ENCODE results near the gene RBM17. TPM values are rescaled to one million over a fixed set of nuclear protein-coding genes. Genes with fewer than 3 reads are reported as not detected.

RBM17 gene
- total and polyA plus RNA-seq, 4 donors = 65.5 to 103 (median 80.6) TPM

DNA sequence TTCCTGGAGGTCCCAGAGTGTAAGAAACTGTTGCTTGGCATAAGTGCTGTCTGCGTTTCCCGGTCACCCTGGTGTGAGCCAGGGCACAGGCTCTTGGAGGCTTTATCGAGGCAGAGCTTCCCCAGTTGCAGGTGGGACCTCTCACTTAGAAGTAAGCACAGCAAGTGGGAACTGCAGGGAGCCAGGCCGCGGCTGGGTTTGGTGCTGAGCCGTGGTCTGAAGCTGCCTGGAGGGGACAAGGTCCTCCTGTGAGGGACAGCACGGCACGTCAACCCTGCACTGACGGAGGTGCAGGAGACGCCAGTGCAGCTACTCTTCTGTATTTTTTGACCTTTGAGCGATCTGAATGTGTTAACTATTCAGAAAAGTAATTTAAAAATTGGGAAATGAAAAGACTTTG lies 58.1 kb downstream of the RBM17 start:
- DNase-seq (no peak), ATAC-seq (ENCODE audit: insufficient read depth, low FRiP score) (no peak)
- no peak for TF ChIP-seq CTCF (IDR thresholded peaks at IDR 0.05; ENCODE audit: control extremely low read depth, extremely low read depth)
- 84 to 86% methylated on average over 11 of the region's 11 CpGs for WGBS, 2 donors
- Histone ChIP-seq H3K4me3 (no peak overlapping the region), H3K4me1 (ENCODE audit: control insufficient read depth in 5 of 5, insufficient read depth in 5 of 5, low read length in 5 of 5) (peaks cover 0 to 22% (median 0%) of the 10 kb centered on the region in 5 donors), H3K27ac (ENCODE audit: low read depth in 1 of 2, low read length in 1 of 2) (no peak overlapping the region), H3K36me3 (ENCODE audit: control insufficient read depth in 4 of 4, insufficient read depth in 4 of 4, low read length in 4 of 4) (no peaks in the 10 kb centered on the region), H3K9ac (ENCODE audit: insufficient read depth in 1 of 2, low read length in 2 of 2) (no peak overlapping the region), H3K9me3 (ENCODE audit: control insufficient read depth in 4 of 4, insufficient read depth in 3 of 4, low read length in 3 of 4) (no peaks in the 10 kb centered on the region), H3K27me3 (ENCODE audit: control insufficient read depth in 3 of 3, insufficient read depth in 3 of 3, low read length in 2 of 3) (no peaks in the 10 kb centered on the region)

DNA sequence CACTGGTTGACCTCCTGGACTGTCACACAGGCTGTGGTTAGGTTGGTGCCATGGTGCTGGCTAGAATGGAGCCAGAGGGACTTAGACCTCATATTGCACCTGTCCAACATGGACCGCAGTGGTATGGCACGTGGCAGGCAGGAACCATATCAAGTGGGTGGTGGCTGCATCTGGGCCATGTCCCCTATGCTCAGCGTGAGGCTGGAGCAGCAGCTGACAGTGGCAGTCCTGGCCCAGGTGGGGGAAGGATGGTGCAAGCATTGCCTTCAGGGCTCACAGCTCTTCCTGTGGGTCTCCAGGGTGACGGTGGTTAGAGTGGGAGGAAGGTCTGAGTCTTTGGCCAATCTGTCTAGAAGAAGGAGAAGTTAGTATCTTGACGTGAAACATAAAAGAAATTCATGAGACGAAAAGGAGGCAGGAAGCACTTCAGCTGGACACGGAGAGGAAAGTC lies 59.4 kb downstream of the RBM17 start:
- ATAC-seq (ENCODE audit: insufficient read depth, low FRiP score) (no peak), DNase-seq (no peak)
- Histone ChIP-seq H3K9me3 (ENCODE audit: control insufficient read depth in 4 of 4, insufficient read depth in 3 of 4, low read length in 3 of 4) (no peaks in the 10 kb centered on the region), H3K4me3 (no peak overlapping the region), H3K9ac (ENCODE audit: insufficient read depth in 1 of 2, low read length in 2 of 2) (no peak overlapping the region), H3K27me3 (ENCODE audit: control insufficient read depth in 3 of 3, insufficient read depth in 3 of 3, low read length in 2 of 3) (no peaks in the 10 kb centered on the region), H3K36me3 (ENCODE audit: control insufficient read depth in 4 of 4, insufficient read depth in 4 of 4, low read length in 4 of 4) (no peaks in the 10 kb centered on the region), H3K4me1 (ENCODE audit: control insufficient read depth in 5 of 5, insufficient read depth in 5 of 5, low read length in 5 of 5) (peaks cover 0 to 22% (median 0%) of the 10 kb centered on the region in 5 donors), H3K27ac (ENCODE audit: low read depth in 1 of 2, low read length in 1 of 2) (peak overlapping the region in 1 of 2 donors; percentile 15)
- WGBS, 2 donors = 34 to 58% methylated on average over 7 of the region's 7 CpGs
- no peak for TF ChIP-seq CTCF (IDR thresholded peaks at IDR 0.05; ENCODE audit: control extremely low read depth, extremely low read depth)

DNA sequence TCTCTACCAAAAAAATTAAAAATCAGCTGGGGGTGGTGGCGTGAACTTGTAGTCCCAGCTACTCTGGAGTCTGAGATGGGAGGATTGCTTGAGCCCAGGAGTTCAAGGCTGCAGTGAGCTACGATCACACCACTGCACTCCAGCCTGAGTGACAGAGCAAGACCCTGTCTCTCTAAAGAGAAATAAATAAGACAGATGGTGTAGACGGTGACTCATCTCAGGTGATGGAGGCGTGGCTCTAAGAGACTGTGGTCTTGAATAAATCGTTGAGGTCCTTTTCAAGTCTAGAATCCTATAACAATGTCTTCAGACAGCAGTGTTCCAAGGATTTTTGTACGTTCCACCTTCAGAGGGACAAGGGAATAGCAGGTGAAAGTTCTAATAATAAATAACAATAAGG lies 60.1 kb downstream of the RBM17 start:
- no peak for TF ChIP-seq CTCF (IDR thresholded peaks at IDR 0.05; ENCODE audit: control extremely low read depth, extremely low read depth)
- no peak for ATAC-seq (ENCODE audit: insufficient read depth, low FRiP score)
- Histone ChIP-seq H3K4me3 (no peak overlapping the region), H3K9me3 (ENCODE audit: control insufficient read depth in 4 of 4, insufficient read depth in 3 of 4, low read length in 3 of 4) (no peaks in the 10 kb centered on the region), H3K36me3 (ENCODE audit: control insufficient read depth in 4 of 4, insufficient read depth in 4 of 4, low read length in 4 of 4) (no peaks in the 10 kb centered on the region), H3K4me1 (ENCODE audit: control insufficient read depth in 5 of 5, insufficient read depth in 5 of 5, low read length in 5 of 5) (peaks cover 0 to 22% (median 0%) of the 10 kb centered on the region in 5 donors), H3K9ac (ENCODE audit: insufficient read depth in 1 of 2, low read length in 2 of 2) (no peak overlapping the region), H3K27me3 (ENCODE audit: control insufficient read depth in 3 of 3, insufficient read depth in 3 of 3, low read length in 2 of 3) (no peaks in the 10 kb centered on the region), H3K27ac (ENCODE audit: low read depth in 1 of 2, low read length in 1 of 2) (no peak overlapping the region)
- DNase-seq = no peak
- WGBS, 2 donors = 81 to 84% methylated on average over 6 of the region's 6 CpGs
